Loucy (cell line): ENCODE data around the gene BCL2L12.

Experiments used
- H2AFZ ChIP-seq: fragments of 200-600 bp; sonication (generic); 2 replicates; pipeline ENCODE4 v1.6.0; 2016; ENCODE audit warnings: antibody characterized with exemption, mild to moderate bottlenecking, low read length, moderate library complexity
- H3F3A ChIP-seq: fragments of 200-600 bp; 2 replicates; pipeline ENCODE4 v1.6.0; 2016; ENCODE audit warnings: antibody characterized with exemption, low read depth, mild to moderate bottlenecking
- H3K27me3 ChIP-seq: fragments of 200-600 bp; sonication (generic); 2 replicates; pipeline ENCODE4 v1.6.1; 2014; ENCODE audit warnings: low read length, mild to moderate bottlenecking; ENCODE audit not compliant: insufficient read depth, poor library complexity, severe bottlenecking
- H3K36me3 ChIP-seq: fragments of 200-600 bp; sonication (generic); 2 replicates; pipeline ENCODE4 v1.6.1; 2016; ENCODE audit warnings: low read length; ENCODE audit not compliant: insufficient read depth
- H3K4me1 ChIP-seq: fragments of 200-600 bp; sonication (generic); 2 replicates; pipeline ENCODE4 v1.5.1; 2014; ENCODE audit warnings: low read length, mild to moderate bottlenecking; ENCODE audit not compliant: insufficient read depth, poor library complexity, severe bottlenecking
- H3K4me2 ChIP-seq: fragments of 200-600 bp; sonication (generic); 2 replicates; pipeline ENCODE4 v1.6.0; 2014; ENCODE audit warnings: antibody characterized with exemption, low read length, low read depth, mild to moderate bottlenecking; ENCODE audit not compliant: poor library complexity, severe bottlenecking
- H3K4me3 ChIP-seq: fragments of 200-600 bp; sonication (generic); 2 replicates; pipeline ENCODE4 v1.5.1; 2014; ENCODE audit warnings: low read length, mild to moderate bottlenecking, mixed read lengths; ENCODE audit not compliant: poor library complexity, severe bottlenecking
- H3K79me2 ChIP-seq: fragments of 200-600 bp; sonication (generic); 2 replicates; pipeline ENCODE4 v1.6.1; 2014; ENCODE audit warnings: low read length; ENCODE audit not compliant: insufficient read depth
- H3K9ac ChIP-seq: fragments of 200-600 bp; sonication (generic); 2 replicates; pipeline ENCODE4 v1.6.0; 2014; ENCODE audit warnings: mild to moderate bottlenecking, low read depth, low read length, moderate library complexity; ENCODE audit not compliant: poor library complexity, severe bottlenecking
- H3K9me2 ChIP-seq: fragments of 200-600 bp; sonication (generic); replicated peaks from 2 replicates; pipeline ENCODE4 v1.6.1; 2016; ENCODE audit warnings: low read depth, low read length, mixed read lengths
- H3K9me3 ChIP-seq: fragments of 200-600 bp; sonication (generic); 2 replicates; pipeline ENCODE4 v1.6.1; 2014; ENCODE audit warnings: mild to moderate bottlenecking, antibody characterized with exemption, low read length, low read depth; ENCODE audit not compliant: insufficient read depth
- H4K20me1 ChIP-seq: fragments of 200-600 bp; sonication (generic); 2 replicates; pipeline ENCODE4 v1.6.0; 2014; ENCODE audit warnings: antibody characterized with exemption, low read length, mild to moderate bottlenecking; ENCODE audit not compliant: insufficient read depth, poor library complexity, severe bottlenecking
- EZH2phosphoT487 ChIP-seq: fragments of 200-600 bp; IDR thresholded peaks from 2 replicates; pipeline ENCODE4 v1.6.1; 2018; ENCODE audit warnings: antibody characterized with exemption, mild to moderate bottlenecking, moderate library complexity, borderline replicate concordance
- TF ChIP-seq, protein P1 (sequence below): fragments of 200-600 bp; sonication (generic); conservative IDR thresholded peaks from 2 replicates; pipeline ENCODE4 v1.5.1; 2014; ENCODE audit warnings: mild to moderate bottlenecking, antibody characterized with exemption, low read length

Gene BCL2L12

DNA sequence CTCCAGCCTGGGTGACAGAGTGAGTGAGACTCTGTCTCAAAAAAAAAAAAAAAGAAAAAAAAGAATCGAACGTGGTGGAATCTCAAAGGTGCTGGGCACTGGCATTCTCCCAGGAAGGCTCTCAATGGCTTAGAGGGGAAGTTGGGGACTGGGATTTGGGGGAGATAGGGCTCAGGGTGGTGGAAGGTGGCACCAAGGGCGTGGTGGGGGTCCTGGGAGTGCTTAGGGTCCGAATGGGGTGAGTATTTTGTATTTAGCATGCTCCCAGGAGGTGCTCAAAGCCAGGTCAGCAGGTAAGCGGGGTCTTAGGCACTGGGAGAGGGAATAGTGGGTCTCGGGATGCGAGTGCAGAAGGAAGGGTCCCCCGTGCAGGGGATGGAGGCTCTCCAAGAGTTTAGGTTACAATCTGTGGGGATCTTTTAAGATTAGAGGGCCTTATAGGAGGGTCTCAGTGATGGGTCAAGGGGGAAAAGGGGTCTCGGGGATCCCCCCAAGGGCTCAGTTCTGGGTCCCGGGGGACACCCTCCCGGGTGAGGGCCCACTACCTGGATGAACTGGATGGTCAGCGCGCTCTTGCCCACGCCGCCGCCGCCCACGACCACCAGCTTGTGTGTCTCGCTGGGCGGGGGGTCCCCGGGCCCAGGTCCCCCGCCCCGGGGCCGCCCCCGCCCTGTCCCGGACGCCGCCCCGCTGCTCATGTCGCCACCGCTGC, 26.2 kb upstream of the BCL2L12 start:
- Histone ChIP-seq H3K9me2 (no peaks in the 10 kb centered on the region), H3K4me1 (peaks cover 32% of the 10 kb centered on the region), H4K20me1 (peaks cover 21% of the 10 kb centered on the region), H3K4me3 (peak overlapping the region; percentile 70), H3K27me3 (no peaks in the 10 kb centered on the region), H3K9me3 (no peaks in the 10 kb centered on the region), H3F3A (0 out of 2 replicates have a peak, but pooled peaks cover 3% of the 10 kb centered on the region), H3K36me3 (no peaks in the 10 kb centered on the region), H3K79me2 (peaks cover 24% of the 10 kb centered on the region), H2AFZ (peak overlapping the region; percentile 59; the same call in 1 of the 2 replicates), H3K9ac (peak overlapping the region; percentile 68), H3K4me2 (peak overlapping the region; percentile 81)
- no peak for TF ChIP-seq EZH2phosphoT487
- TF ChIP-seq, protein P1, sequence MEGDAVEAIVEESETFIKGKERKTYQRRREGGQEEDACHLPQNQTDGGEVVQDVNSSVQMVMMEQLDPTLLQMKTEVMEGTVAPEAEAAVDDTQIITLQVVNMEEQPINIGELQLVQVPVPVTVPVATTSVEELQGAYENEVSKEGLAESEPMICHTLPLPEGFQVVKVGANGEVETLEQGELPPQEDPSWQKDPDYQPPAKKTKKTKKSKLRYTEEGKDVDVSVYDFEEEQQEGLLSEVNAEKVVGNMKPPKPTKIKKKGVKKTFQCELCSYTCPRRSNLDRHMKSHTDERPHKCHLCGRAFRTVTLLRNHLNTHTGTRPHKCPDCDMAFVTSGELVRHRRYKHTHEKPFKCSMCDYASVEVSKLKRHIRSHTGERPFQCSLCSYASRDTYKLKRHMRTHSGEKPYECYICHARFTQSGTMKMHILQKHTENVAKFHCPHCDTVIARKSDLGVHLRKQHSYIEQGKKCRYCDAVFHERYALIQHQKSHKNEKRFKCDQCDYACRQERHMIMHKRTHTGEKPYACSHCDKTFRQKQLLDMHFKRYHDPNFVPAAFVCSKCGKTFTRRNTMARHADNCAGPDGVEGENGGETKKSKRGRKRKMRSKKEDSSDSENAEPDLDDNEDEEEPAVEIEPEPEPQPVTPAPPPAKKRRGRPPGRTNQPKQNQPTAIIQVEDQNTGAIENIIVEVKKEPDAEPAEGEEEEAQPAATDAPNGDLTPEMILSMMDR: no peak

DNA sequence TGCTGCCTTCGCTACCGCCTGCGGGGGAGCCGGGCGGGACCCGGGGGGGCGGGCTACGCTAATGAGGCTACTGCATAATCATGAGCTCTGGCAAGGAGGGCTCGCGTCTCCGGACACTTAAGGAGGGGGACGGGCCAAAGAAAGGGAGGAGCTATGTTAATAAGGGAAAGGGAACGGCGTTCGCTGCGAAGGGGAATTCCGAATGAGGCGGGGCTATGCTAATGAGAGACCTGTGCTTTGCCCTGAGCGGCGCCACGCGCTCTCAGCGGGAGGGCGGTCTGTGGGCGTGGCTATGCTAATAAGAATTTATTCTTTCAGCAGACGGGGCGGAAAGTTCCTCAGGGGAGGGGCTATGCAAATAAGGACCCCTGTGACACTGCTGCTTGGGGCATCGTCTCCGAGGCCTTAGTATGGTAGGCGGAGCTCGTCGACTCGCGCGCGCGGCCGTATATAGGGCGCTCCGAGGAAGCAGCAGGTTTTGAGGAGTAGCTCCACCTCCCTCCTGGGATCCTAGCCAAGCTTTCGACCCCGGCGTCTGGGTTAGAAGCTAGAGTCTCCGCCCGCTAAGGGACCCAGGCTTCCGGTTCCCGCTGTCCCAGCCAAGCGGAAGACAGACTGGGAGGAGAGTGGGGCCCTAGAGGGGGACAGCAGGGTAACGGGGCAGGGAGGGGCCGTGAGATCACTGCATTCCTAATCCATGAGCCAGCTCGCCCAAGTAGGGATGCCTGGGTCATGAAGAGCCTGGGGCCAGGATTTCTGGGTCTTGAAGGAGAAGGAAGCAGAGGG, 25.4 kb upstream of the BCL2L12 start, which contains the start of gene RRAS:
Gene RRAS, minus strand, starts transcription at position 31 of the 786 bp plus-strand sequence. CDS start 45 bp downstream, outside the sequence.
- Histone ChIP-seq H2AFZ (peak within 1 kb of the TSS; percentile 59; the same call in 1 of the 2 replicates), H3F3A (0 out of 2 replicates have a peak, but pooled peaks cover 3% of the 10 kb centered on the region), H4K20me1 (peaks cover 21% of the 10 kb centered on the region), H3K9me2 (no peaks in the 10 kb centered on the region), H3K79me2 (peaks cover 32% of the 10 kb centered on the region), H3K9ac (peak within 1 kb of the TSS; percentile 90), H3K4me3 (peak within 1 kb of the TSS; percentile 79), H3K27me3 (no peaks in the 10 kb centered on the region), H3K36me3 (no peaks in the 10 kb centered on the region), H3K9me3 (no peaks in the 10 kb centered on the region), H3K4me2 (peak within 1 kb of the TSS; percentile 84), H3K4me1 (peaks cover 32% of the 10 kb centered on the region)
- no peak for TF ChIP-seq EZH2phosphoT487
- TF ChIP-seq, protein P1: no peak

DNA sequence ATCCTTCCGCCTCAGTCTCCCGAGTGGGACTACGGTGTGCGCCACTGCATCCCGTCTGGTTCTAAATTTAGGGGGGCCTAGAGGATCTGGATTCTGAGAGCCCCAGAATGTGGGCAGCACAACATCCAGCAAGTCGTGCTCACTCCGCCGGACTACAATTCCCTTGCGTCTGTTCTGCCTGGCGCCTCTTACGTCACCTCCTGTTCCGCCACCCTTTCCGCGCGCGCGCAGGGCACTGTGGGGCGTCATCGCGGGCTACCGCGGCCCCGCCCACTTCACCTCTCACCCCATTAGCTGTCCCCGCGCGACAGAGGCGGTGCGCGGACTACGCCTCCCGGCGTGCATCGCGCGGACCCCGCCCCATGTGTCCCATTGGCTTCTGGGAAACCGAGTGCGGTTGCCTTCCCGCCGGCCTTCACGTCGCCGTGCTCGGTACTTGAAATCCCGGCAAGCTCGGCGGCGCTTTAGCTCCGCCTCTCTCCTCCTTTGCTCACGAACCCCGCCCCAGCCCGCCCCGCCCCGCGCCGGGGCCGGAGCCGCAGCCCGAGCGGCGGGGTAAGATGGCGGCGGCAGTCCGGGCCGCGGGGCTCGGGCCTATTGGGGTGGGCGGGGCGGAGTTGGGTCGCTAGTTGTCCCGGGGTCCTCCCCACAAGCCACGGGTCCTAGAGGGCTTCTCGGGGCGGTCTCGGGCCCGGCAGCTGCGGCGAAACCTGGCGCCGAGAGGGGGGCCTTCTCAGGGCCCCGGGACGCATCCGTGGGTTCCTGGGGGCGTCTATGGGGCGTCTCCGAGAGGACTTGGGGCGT, 23.8 kb upstream of the BCL2L12 start, which contains the start of gene SCAF1:
Gene SCAF1, plus strand, starts transcription at position 522 of the 804 bp plus-strand sequence. CDS start 2,818 bp downstream, outside the sequence.
- no peak for TF ChIP-seq EZH2phosphoT487
- TF ChIP-seq, protein P1: no peak
- Histone ChIP-seq H3K4me3 (peak within 1 kb of the TSS; percentile 89), H3K9me3 (no peaks in the 10 kb centered on the region), H3K9me2 (no peaks in the 10 kb centered on the region), H3F3A (0 out of 2 replicates have a peak, but pooled peaks cover 3% of the 10 kb centered on the region), H3K36me3 (peaks cover 5% of the 10 kb centered on the region; the same call in 1 of the 2 replicates), H3K27me3 (no peaks in the 10 kb centered on the region), H4K20me1 (peaks cover 21% of the 10 kb centered on the region), H3K4me2 (peak within 1 kb of the TSS; percentile 89), H2AFZ (peak within 1 kb of the TSS; percentile 73), H3K9ac (peak within 1 kb of the TSS; percentile 99), H3K79me2 (peaks cover 42% of the 10 kb centered on the region), H3K4me1 (peaks cover 32% of the 10 kb centered on the region)
